NOMO-1 treated with dmso at 0.1 percent for 144 hours (cell line): ENCODE measurements around the gene COPS4.
"Not testable (repeated sequence)": the region's sequence is repeated elsewhere in the genome, so short reads cannot be mapped to it uniquely, and the experiment has no call there.

Experiments
- DNase-seq: peaks from one replicate; lab custom pipeline; 2025; ENCODE audit not compliant: unreplicated experiment; lab: John Stamatoyannopoulos, UW

Gene COPS4

GRCh38 chr4:83034630-83035494 lies at the start of gene COPS4:
Gene COPS4, plus strand, starts transcription at chr4:83035183. Its CDS starts 42 bp downstream, at chr4:83035225.
- peak; percentile 100 for DNase-seq

- not testable (repeated sequence) for DNase-seq
These were observed 47.5 kb upstream of the COPS4 start for GRCh38 chr4:82987519-82987918.

- DNase-seq, result no peak
These were observed 46.6 kb upstream of the COPS4 start for GRCh38 chr4:82988323-82988832.

GRCh38 chr4:82989575-82990429 lies 45.2 kb upstream of the COPS4 start:
- no peak for DNase-seq

GRCh38 chr4:82994834-82995233 lies 40.1 kb upstream of the COPS4 start:
- no peak for DNase-seq

- DNase-seq, result no peak
These were observed 36.1 kb upstream of the COPS4 start for GRCh38 chr4:82998898-82999297.

GRCh38 chr4:83002329-83002728 lies 32.7 kb upstream of the COPS4 start:
- DNase-seq, result no peak

GRCh38 chr4:83003044-83003791 lies 31.8 kb upstream of the COPS4 start:
- not testable (repeated sequence) for DNase-seq

- no peak for DNase-seq
These were observed 25.5 kb upstream of the COPS4 start for GRCh38 chr4:83009529-83009928.

GRCh38 chr4:83010111-83010521 lies 24.9 kb upstream of the COPS4 start:
- peak; percentile 10 for DNase-seq

- peak; percentile 80 for DNase-seq
These were observed 24.3 kb upstream of the COPS4 start, which contains the start of gene LIN54 for GRCh38 chr4:83010522-83011318. Gene LIN54, minus strand, starts transcription at chr4:83010823. Its CDS starts 25,979 bp downstream, at chr4:82984844.

GRCh38 chr4:83011689-83012199 lies 23.2 kb upstream of the COPS4 start:
- no peak for DNase-seq

GRCh38 chr4:83012200-83012686 lies 22.7 kb upstream of the COPS4 start:
- peak; percentile 17 for DNase-seq

GRCh38 chr4:83012687-83013419 lies 22.1 kb upstream of the COPS4 start:
- DNase-seq, result peak; percentile 95

- no peak for DNase-seq
These were observed 21.5 kb upstream of the COPS4 start for GRCh38 chr4:83013420-83013867.

GRCh38 chr4:83013902-83014301 lies 21.1 kb upstream of the COPS4 start:
- DNase-seq, result no peak

- DNase-seq, result no peak
These were observed 15.0 kb upstream of the COPS4 start for GRCh38 chr4:83019794-83020494.
